ENCODE results near the gene SCNN1B.

- TF ChIP-seq, protein P1, sequence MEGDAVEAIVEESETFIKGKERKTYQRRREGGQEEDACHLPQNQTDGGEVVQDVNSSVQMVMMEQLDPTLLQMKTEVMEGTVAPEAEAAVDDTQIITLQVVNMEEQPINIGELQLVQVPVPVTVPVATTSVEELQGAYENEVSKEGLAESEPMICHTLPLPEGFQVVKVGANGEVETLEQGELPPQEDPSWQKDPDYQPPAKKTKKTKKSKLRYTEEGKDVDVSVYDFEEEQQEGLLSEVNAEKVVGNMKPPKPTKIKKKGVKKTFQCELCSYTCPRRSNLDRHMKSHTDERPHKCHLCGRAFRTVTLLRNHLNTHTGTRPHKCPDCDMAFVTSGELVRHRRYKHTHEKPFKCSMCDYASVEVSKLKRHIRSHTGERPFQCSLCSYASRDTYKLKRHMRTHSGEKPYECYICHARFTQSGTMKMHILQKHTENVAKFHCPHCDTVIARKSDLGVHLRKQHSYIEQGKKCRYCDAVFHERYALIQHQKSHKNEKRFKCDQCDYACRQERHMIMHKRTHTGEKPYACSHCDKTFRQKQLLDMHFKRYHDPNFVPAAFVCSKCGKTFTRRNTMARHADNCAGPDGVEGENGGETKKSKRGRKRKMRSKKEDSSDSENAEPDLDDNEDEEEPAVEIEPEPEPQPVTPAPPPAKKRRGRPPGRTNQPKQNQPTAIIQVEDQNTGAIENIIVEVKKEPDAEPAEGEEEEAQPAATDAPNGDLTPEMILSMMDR (conservative IDR thresholded peaks at IDR 0.05) = no peak
- no peak for TF ChIP-seq ZFX (IDR thresholded peaks at IDR 0.05)
Measured at GRCh38 chr16:23362460-23363317, 60.6 kb downstream of the SCNN1B start.

Data from C4-2B (cell line).